HG03521 (cell line): ENCODE results near the gene PHACTR3.

ENCODE experiments used
- ATAC-seq: cut with Tn5 transposase; IDR thresholded peaks from one replicate; pipeline ENCODE4 v1.9.1; 2021; ENCODE audit warnings: mild to moderate bottlenecking, moderate library complexity; ENCODE audit not compliant: unreplicated experiment

The PHACTR3 gene

DNA sequence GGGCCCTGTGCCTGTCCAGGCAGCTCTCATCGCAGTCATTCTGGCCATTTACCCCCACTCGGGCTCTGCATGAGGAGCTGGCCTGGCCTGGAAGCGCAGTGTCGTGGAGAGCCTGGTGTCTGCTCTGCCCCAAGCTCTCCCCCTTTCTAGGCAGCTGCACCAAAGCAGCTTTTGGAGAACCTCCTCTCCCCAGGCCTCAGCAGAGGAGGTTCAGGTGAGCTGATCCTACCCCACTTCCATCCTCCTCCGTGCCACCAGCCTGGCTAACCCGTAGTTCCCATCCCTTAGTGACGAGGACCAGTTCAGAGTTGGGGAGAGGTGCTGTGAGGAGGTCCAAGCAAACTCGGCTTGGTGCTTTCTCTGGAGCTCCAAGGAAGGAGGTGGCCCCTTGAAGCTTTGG lies 30.5 kb upstream of the PHACTR3 start:
- ATAC-seq, result no peak

DNA sequence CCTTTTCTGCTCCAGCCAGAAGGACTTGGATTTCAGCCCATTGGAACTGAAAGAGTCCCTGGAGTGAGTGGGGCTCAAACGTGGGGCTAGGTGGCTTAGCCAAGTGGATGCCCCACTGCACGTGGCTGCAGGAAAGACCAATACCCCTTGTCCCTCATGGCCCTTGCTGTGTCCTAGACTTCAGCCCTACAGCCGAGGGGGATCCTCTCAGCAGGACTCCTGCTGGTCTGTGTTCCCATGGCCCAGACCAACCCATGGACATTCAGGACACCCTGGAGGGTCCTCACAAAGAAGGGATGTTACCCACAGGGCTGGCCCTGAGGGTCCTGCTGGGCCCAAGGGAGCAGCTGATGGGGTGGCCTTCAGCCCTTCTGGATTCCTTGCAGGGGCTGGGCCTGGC lies 30.0 kb upstream of the PHACTR3 start:
- no peak for ATAC-seq

GRCh38 chr20:59575216-59575615 lies 29.1 kb upstream of the PHACTR3 start:
- ATAC-seq, result no peak

DNA sequence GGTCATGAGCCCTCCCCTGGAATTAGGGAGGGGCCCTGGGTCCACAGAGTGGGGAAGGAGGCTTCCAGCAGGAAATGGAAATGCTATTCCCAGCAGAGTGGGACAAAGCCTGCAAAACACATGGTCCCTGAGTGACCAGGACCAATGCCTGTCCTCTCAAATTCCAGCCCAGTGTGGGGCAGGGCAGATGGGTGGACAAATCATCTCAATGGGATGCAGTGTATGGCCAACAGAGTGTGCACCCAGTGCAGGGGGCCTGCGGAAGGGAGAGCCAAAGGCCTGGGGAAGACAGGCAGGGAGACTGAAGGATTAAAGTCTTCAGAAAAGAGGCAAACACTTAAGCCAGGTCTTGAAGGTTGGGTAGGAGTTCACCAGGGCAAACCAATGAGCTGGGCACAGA lies 28.7 kb upstream of the PHACTR3 start:
- ATAC-seq, result no peak

DNA sequence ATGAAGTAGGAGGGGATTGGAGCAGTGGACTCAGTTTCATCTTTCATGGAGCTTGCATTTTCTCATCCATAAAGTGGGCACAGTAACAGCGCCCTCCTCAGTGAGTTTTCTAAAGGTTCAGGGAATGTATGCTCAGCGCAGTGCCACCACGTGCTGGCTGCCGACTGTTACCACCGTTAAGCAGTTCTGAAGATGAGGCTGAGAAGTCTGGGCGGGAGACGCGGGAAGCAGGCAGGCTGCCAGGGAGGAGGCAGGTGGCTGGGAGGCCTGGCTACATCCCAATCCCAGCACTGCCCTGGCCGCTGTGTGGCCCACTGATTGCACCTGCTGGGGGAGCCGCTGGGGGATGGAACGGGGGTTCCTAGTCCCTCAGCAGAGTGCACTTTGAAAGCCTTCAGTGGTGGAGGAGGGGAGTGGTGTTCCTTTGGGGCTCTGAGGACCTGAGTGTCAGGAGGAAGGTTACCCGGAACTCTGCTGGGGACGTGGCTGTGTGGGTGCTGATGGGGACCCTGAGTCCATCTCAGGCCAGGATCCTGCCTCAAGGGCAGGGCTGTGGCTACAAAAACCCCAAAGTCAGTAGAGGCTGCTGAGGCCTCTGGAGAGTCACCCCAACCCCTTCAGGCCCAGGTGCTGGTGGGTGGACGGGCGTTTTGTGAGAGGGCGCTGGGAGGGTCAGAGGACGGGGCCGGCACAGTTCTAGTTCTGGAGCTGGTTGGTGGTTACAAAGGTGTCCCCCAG lies 28.0 kb upstream of the PHACTR3 start:
- ATAC-seq, result no peak

DNA sequence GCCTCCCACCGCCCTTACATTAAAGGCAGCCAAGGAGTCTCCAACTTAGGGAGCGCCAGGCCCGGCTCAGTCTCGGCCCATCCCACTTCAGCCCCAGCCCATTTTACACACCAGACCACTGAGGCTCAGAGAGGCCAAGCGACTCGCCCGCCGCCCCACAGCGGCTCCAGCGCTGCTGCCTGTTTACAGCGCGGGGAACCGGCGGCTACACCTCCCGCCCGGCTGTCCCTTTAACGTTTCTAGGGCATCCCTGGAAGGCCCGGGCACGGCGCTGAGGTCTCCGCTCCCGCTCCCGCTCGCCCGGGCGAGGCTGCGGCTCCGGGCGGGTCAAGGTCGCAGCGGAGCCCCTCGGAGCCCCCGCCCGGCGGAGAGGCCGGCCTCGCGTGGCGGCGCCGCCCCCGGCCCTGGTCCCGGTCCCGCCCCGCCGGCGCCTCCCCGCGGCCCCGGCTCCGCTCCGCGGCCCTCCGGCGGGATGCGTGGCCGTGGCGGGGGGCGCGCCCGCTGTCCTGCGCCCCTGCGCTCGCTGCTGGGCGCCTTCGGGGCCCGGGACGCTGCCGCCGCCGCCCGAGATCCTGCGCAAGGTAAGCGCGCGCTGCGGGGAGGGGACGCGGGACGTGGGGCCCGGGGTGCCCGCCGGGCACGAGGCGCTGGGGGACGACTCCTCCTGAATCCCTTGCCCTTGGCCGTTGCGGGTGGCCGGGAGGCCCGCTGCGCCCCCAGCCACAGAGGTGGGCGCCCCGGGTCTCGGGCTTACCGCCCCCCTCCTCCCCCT lies 27.1 kb upstream of the PHACTR3 start:
- no peak for ATAC-seq

DNA sequence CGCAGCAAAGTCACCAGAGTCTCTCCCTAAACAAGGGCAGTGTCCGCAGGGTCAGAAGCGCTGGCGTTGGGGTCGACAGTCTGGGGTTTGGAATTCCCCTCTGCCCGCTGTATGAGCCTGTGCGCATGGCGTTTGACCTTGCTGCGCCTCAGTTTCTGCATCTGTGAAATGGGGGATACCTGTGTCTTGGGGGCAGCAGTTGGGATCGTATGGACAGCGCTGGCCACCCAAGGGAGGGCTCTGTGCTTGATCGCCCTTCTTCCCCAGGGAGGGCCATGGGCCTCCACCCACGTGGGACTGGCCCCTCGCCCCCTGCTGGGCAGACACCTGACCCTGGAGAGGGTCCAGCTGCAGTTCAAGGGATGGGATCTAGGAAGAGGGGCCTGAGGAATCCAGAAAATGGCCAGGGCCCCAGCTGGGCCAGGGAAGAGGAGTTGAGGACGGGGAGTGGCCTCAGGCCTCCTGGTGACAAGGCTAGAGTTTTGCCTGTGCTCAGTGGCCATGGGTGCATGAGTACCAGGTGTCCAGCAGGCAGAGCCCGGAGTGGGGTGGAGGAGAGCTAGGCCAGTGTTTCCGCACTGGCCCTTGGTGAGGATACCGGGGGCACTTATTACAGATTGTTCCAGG lies 26.4 kb upstream of the PHACTR3 start:
- ATAC-seq, result no peak

- no peak for ATAC-seq
Measured at GRCh38 chr20:59578436-59579403, 25.6 kb upstream of the PHACTR3 start.

GRCh38 chr20:59579404-59580145 lies 24.8 kb upstream of the PHACTR3 start:
- no peak for ATAC-seq

GRCh38 chr20:59580146-59580946 lies 24.0 kb upstream of the PHACTR3 start:
- ATAC-seq, result no peak

- ATAC-seq, result no peak
Measured at GRCh38 chr20:59580991-59581401, 23.3 kb upstream of the PHACTR3 start.

DNA sequence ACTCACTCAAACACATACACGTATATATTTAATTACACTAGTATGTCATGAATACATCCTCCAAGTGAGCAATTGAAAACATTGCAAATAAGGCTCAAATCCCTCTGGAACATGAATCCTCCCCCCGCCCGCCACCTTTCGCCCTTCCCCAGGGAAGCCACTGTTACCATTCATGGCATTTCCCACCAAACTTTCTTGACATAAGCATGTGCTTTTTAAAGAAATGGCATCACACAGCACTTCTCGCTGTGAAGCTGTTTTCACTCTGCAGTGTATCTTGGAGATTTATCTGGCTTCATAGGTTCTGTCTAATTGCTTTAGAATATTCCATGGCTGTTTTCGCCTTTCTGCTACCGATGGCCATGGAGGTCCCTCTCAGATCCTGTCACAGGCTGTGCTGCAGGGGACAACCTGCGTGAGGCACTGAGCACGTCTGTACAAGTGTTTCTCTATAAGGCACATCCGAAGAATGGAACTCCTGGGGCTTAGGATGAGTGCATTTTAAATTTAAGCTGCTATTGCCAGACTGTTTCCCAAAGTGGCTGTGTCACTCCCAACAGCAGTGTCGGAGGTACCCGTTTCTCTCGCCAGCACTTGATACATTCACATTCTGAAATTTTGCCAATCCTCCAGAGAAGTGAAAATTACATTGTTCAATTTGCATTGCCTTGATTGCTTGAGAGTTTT lies 22.2 kb upstream of the PHACTR3 start:
- no peak for ATAC-seq

DNA sequence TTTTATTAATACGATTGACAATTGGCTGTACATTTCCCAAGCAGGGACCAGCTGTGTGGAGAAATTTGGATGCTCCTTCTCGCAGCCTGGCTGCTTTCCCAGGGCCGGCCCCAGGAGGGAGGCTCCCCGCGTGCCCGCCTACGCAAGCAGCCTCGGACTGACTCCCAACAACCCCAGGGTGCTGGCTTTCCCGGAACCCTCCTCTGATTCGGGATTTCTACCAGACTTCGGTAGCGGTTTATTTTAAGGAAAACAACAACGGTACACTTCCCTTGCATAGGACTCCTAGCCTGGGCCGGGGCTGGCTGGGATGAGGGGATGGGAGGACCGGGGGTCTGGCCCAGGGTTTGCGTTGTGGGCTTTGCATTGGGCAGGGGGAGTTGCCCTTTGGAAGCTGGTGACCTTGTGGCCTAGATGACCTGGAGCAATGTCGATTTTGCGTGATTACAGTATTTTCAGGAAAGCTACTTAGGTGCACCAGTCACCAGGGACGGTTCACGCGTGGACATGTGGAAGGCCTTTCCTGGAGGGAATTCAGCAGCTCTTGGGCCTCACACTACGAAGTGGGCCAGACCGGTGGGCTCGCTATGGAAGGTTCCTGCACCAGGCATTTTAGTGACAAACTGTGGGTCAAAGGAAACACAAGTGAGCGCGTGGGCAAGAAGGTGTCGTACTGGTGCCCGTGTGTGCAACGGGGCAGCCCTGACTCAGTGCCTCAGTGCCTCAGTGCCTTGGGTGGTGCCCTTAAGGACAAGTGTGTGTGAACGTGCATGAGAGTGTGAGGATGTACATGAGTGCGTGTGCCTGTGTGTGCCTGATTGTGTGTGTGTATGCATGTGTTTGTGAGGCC lies 20.7 kb upstream of the PHACTR3 start:
- ATAC-seq, result no peak

GRCh38 chr20:59584278-59584925 lies 19.9 kb upstream of the PHACTR3 start:
- ATAC-seq, result no peak

DNA sequence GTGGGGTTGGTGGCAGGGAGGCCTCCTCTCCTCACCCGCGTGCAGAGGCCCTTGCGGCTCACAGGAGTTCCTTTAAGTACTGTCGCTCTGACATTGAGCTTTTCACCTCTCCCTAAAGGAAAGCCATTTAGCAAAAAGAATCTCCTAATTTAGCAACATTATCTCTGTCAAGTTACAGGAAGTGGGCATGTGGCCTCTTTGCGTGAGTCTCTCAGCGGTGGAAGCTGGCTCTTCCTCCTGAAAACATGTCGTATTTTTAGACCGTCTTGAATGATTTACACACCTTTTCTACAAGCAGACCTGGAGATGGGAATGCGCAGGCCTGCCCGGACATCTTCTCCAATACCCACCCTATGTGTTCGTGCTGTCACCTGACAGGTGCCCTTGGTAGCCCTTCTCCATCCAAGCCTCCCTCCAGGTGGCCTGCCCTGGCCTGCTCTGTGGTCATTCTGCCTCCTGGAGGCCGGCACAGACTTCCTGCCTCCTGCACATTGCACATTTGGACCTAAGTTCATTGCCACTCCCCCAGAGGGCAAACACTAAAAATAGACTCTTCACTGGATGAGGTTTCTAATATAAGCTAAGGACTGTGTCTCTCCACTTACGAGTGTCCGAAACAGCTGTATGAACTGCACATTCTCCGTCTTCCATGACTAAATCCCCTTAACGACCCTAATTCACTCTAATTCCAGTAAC lies 18.5 kb upstream of the PHACTR3 start:
- no peak for ATAC-seq

DNA sequence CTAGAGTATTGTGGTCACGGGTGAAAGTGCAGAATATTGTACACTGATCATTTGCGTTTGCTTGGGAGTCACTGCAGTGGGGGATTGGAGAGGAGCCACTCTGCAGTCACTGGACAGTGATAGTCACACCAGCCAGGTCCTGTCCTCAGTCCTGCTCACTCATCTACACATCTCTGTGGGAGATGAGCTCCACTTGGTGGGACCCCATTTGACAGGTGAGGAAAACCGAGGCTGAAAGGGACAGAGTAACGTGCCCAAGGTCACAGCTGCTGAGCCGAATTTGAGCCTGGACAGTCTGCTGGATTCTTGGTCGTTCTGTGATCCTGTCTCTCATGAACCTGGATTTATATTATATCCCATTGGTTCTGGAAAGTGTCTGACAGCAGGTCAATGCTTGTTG lies 17.7 kb upstream of the PHACTR3 start:
- ATAC-seq, result no peak

GRCh38 chr20:59587570-59587969 lies 16.8 kb upstream of the PHACTR3 start:
- ATAC-seq, result no peak
